ENCODE data around the gene LSR.

Gene LSR

GRCh38 chr19:35206379-35206778 is 42.4 kb upstream of the LSR start:
- no peak overlapping the region for H3K27ac ChIP-seq
- TF ChIP-seq, protein P1, sequence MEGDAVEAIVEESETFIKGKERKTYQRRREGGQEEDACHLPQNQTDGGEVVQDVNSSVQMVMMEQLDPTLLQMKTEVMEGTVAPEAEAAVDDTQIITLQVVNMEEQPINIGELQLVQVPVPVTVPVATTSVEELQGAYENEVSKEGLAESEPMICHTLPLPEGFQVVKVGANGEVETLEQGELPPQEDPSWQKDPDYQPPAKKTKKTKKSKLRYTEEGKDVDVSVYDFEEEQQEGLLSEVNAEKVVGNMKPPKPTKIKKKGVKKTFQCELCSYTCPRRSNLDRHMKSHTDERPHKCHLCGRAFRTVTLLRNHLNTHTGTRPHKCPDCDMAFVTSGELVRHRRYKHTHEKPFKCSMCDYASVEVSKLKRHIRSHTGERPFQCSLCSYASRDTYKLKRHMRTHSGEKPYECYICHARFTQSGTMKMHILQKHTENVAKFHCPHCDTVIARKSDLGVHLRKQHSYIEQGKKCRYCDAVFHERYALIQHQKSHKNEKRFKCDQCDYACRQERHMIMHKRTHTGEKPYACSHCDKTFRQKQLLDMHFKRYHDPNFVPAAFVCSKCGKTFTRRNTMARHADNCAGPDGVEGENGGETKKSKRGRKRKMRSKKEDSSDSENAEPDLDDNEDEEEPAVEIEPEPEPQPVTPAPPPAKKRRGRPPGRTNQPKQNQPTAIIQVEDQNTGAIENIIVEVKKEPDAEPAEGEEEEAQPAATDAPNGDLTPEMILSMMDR (conservative IDR thresholded peaks at IDR 0.05): no peak

DNA sequence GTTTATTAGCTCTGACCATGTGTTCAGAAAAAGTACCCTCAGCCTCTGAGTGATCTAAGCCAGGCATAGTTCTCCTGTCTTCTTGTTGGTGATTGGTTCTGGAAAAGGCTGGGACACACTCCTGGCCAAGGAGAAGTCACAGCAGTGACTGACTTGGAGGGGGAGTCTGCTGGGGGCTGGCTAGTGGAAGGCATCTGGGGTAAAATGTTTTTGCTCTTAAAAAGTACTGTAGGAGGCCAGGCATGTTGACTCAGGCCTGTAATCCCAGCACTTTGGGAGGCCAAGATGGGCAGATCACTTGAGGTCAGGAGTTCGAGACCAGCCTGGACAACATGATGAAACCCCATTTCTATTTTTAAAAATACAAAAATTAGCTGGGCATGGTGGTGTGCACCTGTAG is 41.9 kb upstream of the LSR start:
- no peak for TF ChIP-seq ZFX (IDR thresholded peaks at IDR 0.05)
- TF ChIP-seq, protein P1 (conservative IDR thresholded peaks at IDR 0.05): no peak
- no peak overlapping the region for H3K27ac ChIP-seq

DNA sequence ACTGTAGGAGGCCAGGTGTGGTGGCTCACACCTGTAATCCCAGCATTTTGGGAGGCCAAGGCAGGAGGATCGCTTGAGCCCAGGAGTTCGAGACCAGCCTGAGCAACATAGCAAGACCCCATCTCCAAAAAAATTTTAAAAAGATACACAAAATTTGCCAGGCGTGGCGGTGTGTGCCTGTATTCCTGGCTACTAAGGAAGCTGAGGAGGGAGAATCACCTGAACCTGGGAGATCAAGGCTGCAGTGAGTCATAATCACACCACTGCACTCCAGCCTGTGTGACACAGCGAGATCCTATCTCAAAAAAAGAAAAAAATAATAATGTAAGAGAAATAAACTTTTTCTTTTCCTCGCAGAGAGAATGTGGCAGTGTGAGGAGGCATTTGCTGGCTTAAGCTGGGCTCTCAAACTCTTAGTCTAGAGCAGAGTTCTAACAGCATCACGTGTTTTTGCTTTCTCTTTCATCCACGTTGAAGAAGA is 41.4 kb upstream of the LSR start:
- no peak overlapping the region for H3K27ac ChIP-seq
- no peak for TF ChIP-seq ZFX (IDR thresholded peaks at IDR 0.05)
- TF ChIP-seq, protein P1 (conservative IDR thresholded peaks at IDR 0.05): no peak

GRCh38 chr19:35208121-35208520 is 40.7 kb upstream of the LSR start:
- no peak overlapping the region for H3K27ac ChIP-seq
- no peak for TF ChIP-seq ZFX (IDR thresholded peaks at IDR 0.05)
- TF ChIP-seq, protein P1 (conservative IDR thresholded peaks at IDR 0.05): no peak

DNA sequence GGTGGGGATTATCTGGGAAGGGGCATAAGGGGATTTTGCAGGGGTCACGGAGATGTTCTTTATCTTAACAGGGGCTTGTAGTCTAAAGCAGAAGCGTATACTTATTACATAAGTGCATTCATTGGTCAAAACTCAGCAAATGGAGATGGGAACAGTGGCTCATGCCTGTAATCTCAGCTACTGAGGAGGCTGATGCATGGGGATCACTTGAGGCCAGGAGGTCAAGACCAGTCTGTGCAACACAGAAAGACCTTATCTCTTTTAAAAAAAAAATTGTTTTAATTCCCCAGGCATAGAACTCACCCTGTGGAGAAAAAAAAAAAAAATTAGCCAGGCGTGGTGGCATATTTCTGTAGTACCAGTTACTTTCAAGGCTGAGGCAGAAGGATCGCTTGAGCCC is 39.2 kb upstream of the LSR start:
- TF ChIP-seq ZFX (IDR thresholded peaks at IDR 0.05): no peak
- TF ChIP-seq, protein P1 (conservative IDR thresholded peaks at IDR 0.05): no peak
- no peak overlapping the region for H3K27ac ChIP-seq

- TF ChIP-seq, protein P1 (conservative IDR thresholded peaks at IDR 0.05): no peak
- no peak for TF ChIP-seq ZFX (IDR thresholded peaks at IDR 0.05)
- H3K27ac ChIP-seq: no peak overlapping the region
These were observed 37.1 kb upstream of the LSR start for GRCh38 chr19:35211545-35212230.

GRCh38 chr19:35212241-35212640 is 36.6 kb upstream of the LSR start:
- TF ChIP-seq, protein P1 (conservative IDR thresholded peaks at IDR 0.05): no peak
- no peak for TF ChIP-seq ZFX (IDR thresholded peaks at IDR 0.05)
- H3K27ac ChIP-seq: no peak overlapping the region
